Gastroesophageal sphincter (tissue), 3 donors: ENCODE data around the gene ZNF600.

Experiments used
- CTCF ChIP-seq, 4 experiments: fragments of 200-600 bp in 2 of 4; fragments of 450-650 bp in 2 of 4; sonication (generic) in 1 of 4; IDR thresholded peaks; one replicate each; pipeline ENCODE4 v1.5.1; 2017 to 2019; ENCODE audit warnings: antibody characterized with exemption in 4 of 4, mild to moderate bottlenecking in 2 of 4, moderate library complexity in 2 of 4
- EP300 ChIP-seq: sonication (generic); formaldehyde crosslinking; IDR thresholded peaks from one replicate; pipeline ENCODE4 v1.6.1; 2017; ENCODE audit warnings: antibody characterized with exemption, mild to moderate bottlenecking
- POLR2A ChIP-seq, 2 donors: fragments of 450-650 bp; IDR thresholded peaks; one replicate each; pipeline ENCODE4 v1.6.1; 2017; ENCODE audit warnings: antibody characterized with exemption in 2 of 2, mild to moderate bottlenecking in 2 of 2, moderate library complexity in 1 of 2
- POLR2AphosphoS5 ChIP-seq: sonication (generic); formaldehyde crosslinking; IDR thresholded peaks from one replicate; pipeline ENCODE4 v1.6.1; 2017; ENCODE audit warnings: antibody characterized with exemption

GRCh38 chr19:52735734-52736133 is 50.9 kb downstream of the ZNF600 start:
- TF ChIP-seq CTCF (IDR thresholded peaks at IDR 0.05) (no peak), EP300 (no peak), POLR2A (IDR thresholded peaks at IDR 0.05) (no peak), POLR2AphosphoS5 (no peak)
